ENCODE measurements around the gene SLFN11.

GRCh38 chr17:35350493-35350892, 22.9 kb downstream of the SLFN11 start:
- TF ChIP-seq CTCF (IDR thresholded peaks at IDR 0.05) (no peak), POLR2A (IDR thresholded peaks at IDR 0.05) (no peak), POLR2AphosphoS5 (IDR thresholded peaks at IDR 0.05) (no peak), EP300 (IDR thresholded peaks at IDR 0.05) (no peak)
